Ecto neural progenitor cell (in vitro differentiated cells): ENCODE measurements around the gene SPATA18.

Experiments used
- DNase-seq: peaks from one replicate; pipeline ENCODE4 v3.0.0-alpha.2; 2018; ENCODE audit warnings: low spot score

The SPATA18 gene

GRCh38 chr4:52051213-52051614 lies at the start of gene SPATA18:
Gene SPATA18 (plus strand): TSS chr4:52051304. CDS start chr4:52051705, 401 bp downstream.
- peak; percentile 63 for DNase-seq

- no peak for DNase-seq
Measured at GRCh38 chr4:52001616-52002015, 49.5 kb upstream of the SPATA18 start.

GRCh38 chr4:52004414-52004813 lies 46.7 kb upstream of the SPATA18 start:
- no peak for DNase-seq

GRCh38 chr4:52005604-52006273 lies 45.4 kb upstream of the SPATA18 start:
- DNase-seq = no peak

- no peak for DNase-seq
Measured at GRCh38 chr4:52006887-52007286, 44.2 kb upstream of the SPATA18 start.

- DNase-seq = no peak
Measured at GRCh38 chr4:52010986-52011385, 40.1 kb upstream of the SPATA18 start.

- DNase-seq = no peak
Measured at GRCh38 chr4:52012651-52013050, 38.5 kb upstream of the SPATA18 start.

- no peak for DNase-seq
Measured at GRCh38 chr4:52014903-52015302, 36.2 kb upstream of the SPATA18 start.

GRCh38 chr4:52015366-52015765 lies 35.7 kb upstream of the SPATA18 start:
- DNase-seq = no peak

- DNase-seq = no peak
Measured at GRCh38 chr4:52016981-52017380, 34.1 kb upstream of the SPATA18 start.

- DNase-seq = no peak
Measured at GRCh38 chr4:52017814-52018213, 33.3 kb upstream of the SPATA18 start.

- DNase-seq = no peak
Measured at GRCh38 chr4:52019936-52020657, 31.0 kb upstream of the SPATA18 start, which contains the start of gene LRRC66. Gene LRRC66 (minus strand): TSS chr4:52020363. CDS start chr4:52017613, 2,750 bp downstream.

- no peak for DNase-seq
Measured at GRCh38 chr4:52028970-52029369, 22.1 kb upstream of the SPATA18 start.

- DNase-seq = no peak
Measured at GRCh38 chr4:52032005-52032404, 19.1 kb upstream of the SPATA18 start.

GRCh38 chr4:52035190-52035589 lies 15.9 kb upstream of the SPATA18 start:
- no peak for DNase-seq

GRCh38 chr4:52036886-52037530 lies 14.1 kb upstream of the SPATA18 start:
- no peak for DNase-seq

GRCh38 chr4:52037689-52038102 lies 13.4 kb upstream of the SPATA18 start:
- DNase-seq = peak; percentile 73

GRCh38 chr4:52038103-52038912 lies 12.8 kb upstream of the SPATA18 start, which contains the start of gene SGCB:
Gene SGCB (minus strand): TSS chr4:52038299. CDS start chr4:52038259, 40 bp downstream.
- peak; percentile 87 for DNase-seq

- no peak for DNase-seq
Measured at GRCh38 chr4:52045028-52045427, 6.1 kb upstream of the SPATA18 start.

- no peak for DNase-seq
Measured at GRCh38 chr4:52049266-52049665, 1.8 kb upstream of the SPATA18 start.

GRCh38 chr4:52051615-52052474 lies 741 bp downstream of the SPATA18 start:
- DNase-seq = peak; percentile 90
